ENCODE data around the gene IL2RA.

DNA sequence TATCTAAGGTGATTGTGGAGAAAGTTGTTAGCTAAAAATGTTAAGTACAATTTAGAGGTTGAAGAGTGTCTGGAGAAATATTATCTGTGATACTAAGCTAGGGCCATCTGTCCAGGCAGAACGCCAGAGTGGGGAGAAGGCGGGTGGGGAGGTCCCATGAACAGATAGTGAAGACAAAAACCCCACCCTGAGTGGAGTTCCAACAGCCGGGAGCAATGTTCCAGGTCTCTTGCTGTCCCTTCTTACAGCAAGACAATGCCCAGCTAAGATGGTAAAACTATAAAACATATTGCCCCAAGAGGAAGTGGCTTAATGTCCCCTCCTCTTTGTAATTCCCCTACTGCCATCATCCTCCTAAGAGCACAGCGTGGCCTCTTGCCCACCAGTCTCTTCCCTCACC is 74.4 kb downstream of the IL2RA start:
- TF ChIP-seq, protein P1, sequence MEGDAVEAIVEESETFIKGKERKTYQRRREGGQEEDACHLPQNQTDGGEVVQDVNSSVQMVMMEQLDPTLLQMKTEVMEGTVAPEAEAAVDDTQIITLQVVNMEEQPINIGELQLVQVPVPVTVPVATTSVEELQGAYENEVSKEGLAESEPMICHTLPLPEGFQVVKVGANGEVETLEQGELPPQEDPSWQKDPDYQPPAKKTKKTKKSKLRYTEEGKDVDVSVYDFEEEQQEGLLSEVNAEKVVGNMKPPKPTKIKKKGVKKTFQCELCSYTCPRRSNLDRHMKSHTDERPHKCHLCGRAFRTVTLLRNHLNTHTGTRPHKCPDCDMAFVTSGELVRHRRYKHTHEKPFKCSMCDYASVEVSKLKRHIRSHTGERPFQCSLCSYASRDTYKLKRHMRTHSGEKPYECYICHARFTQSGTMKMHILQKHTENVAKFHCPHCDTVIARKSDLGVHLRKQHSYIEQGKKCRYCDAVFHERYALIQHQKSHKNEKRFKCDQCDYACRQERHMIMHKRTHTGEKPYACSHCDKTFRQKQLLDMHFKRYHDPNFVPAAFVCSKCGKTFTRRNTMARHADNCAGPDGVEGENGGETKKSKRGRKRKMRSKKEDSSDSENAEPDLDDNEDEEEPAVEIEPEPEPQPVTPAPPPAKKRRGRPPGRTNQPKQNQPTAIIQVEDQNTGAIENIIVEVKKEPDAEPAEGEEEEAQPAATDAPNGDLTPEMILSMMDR (IDR thresholded peaks at IDR 0.05), result no peak
- TF ChIP-seq POLR2AphosphoS5 (IDR thresholded peaks at IDR 0.05), result no peak
- no peak for TF ChIP-seq EP300 (IDR thresholded peaks at IDR 0.05; ENCODE audit: low read depth)
